ENCODE results near the gene RCOR2. TPM values are rescaled to one million over a fixed set of nuclear protein-coding genes. Genes with fewer than 3 reads are reported as not detected.
A peak's percentile ranks its signal among the peaks of the same experiment; 100 is the strongest.

The RCOR2 gene
- total and polyA plus RNA-seq, 8 donors = 0.35 to 1.6 (median 0.92) TPM; not detected in 3

GRCh38 chr11:63918507-63919191, 1.7 kb upstream of the RCOR2 start:
- H3K36me3 ChIP-seq = no peaks in the 10 kb centered on the region
- peak overlapping the region; percentile 62 to 85 (median 81) for H3K27ac ChIP-seq
- H3K4me3 ChIP-seq = peak overlapping the region; percentile 30 to 56 (median 50)
- H3K27me3 ChIP-seq = peaks cover 0 to 32% (median 0%) of the 10 kb centered on the region in 3 donors
- TF ChIP-seq POLR2A (IDR thresholded peaks at IDR 0.05) (no peak), POLR2AphosphoS5 (IDR thresholded peaks at IDR 0.05) (no peak), CTCF (IDR thresholded peaks at IDR 0.05) (no peak), EP300 (IDR thresholded peaks at IDR 0.05) (no peak)
- H3K9me3 ChIP-seq = no peaks in the 10 kb centered on the region
- peaks cover 51 to 59% (median 58%) of the 10 kb centered on the region in 4 donors for H3K4me1 ChIP-seq
- WGBS, 5 donors = 39 to 52% (median 44%) methylated on average over 8 to 9 of the region's 9 CpGs
- intact Hi-C loops (cut with DNase I; ENCODE audit: low total_unique reads) = no loop called here
- peak in 1 of 2 donors; percentile 67 for DNase-seq

GRCh38 chr11:63917692-63918506, 935 bp upstream of the RCOR2 start:
- 1 to 13% (median 5%) methylated on average over 19 to 50 of the region's 50 CpGs for WGBS, 5 donors
- intact Hi-C loops (cut with DNase I; ENCODE audit: low total_unique reads) = no loop called here
- Histone ChIP-seq H3K4me1 (peaks cover 51 to 59% (median 58%) of the 10 kb centered on the region in 4 donors), H3K4me3 (peak overlapping the region; percentile 50 to 56 (median 52)), H3K27me3 (peaks cover 0 to 32% (median 0%) of the 10 kb centered on the region in 3 donors), H3K27ac (peak overlapping the region; percentile 62 to 85 (median 81)), H3K36me3 (no peaks in the 10 kb centered on the region), H3K9me3 (no peaks in the 10 kb centered on the region)
- peak; percentile 74 to 88 for DNase-seq
- no peak for TF ChIP-seq EP300 (IDR thresholded peaks at IDR 0.05)
- TF ChIP-seq POLR2AphosphoS5 (IDR thresholded peaks at IDR 0.05) = no peak
- no peak for TF ChIP-seq POLR2A (IDR thresholded peaks at IDR 0.05)
- no peak for TF ChIP-seq CTCF (IDR thresholded peaks at IDR 0.05)

GRCh38 chr11:63915961-63916836, 765 bp downstream of the RCOR2 start:
- Histone ChIP-seq H3K4me1 (peaks cover 51 to 59% (median 58%) of the 10 kb centered on the region in 4 donors), H3K27me3 (peaks cover 0 to 32% (median 0%) of the 10 kb centered on the region in 3 donors), H3K36me3 (peaks cover 0 to 11% (median under 1%) of the 10 kb centered on the region in 4 donors), H3K9me3 (no peaks in the 10 kb centered on the region), H3K27ac (peak overlapping the region in 3 of 5 donors; percentile 20 to 85 (median 82)), H3K4me3 (peak overlapping the region; percentile 50 to 56 (median 52))
- peak in 2 of 7 experiments; percentile 29 to 48 for TF ChIP-seq CTCF (IDR thresholded peaks at IDR 0.05)
- no peak for TF ChIP-seq POLR2AphosphoS5 (IDR thresholded peaks at IDR 0.05)
- DNase-seq = peak; percentile 37 to 77
- intact Hi-C loops (cut with DNase I; ENCODE audit: low total_unique reads) = no loop called here
- 1 to 7% (median 3%) methylated on average over 22 to 56 of the region's 56 CpGs for WGBS, 5 donors
